K562 (cell line): ENCODE measurements around the gene PKDCC. TPM values are rescaled to one million over a fixed set of nuclear protein-coding genes. Genes with fewer than 3 reads are reported as not detected.

ENCODE experiments used
- ATAC-seq: fragments of 200-7000 bp; cut with Tn5 transposase; 3 replicates; pipeline ENCODE4 v1.9.1; 2020; ENCODE audit warnings: moderate library complexity
- BruUV-seq: library from RNA; stranded (reverse); fragments of 400-500 nt; replicated peaks from 2 replicates; lab custom pipeline; 2021; lab: Mats Ljungman, UMichigan
- CTCF ChIA-PET: fragments of 300-600 bp; formaldehyde crosslinking; extraction: SDS; loops from one replicate; lab custom pipeline; 2021; ENCODE audit warnings: low intra/inter-chr PET ratio; lab: Yijun Ruan, JAX
- POLR2A ChIA-PET: fragments of 300-600, 350-650 bp; sonication (Branson Sonifier 250); formaldehyde crosslinking; extraction: SDS; loops from one replicate; lab custom pipeline; 2021; ENCODE audit warnings: antibody characterized with exemption, inconsistent platforms; lab: Yijun Ruan, JAX
- DNase-seq, 4 experiments: peaks; one replicate each; pipeline versions ENCODE4 v3.0.0 to v3.0.0-alpha.2; 2011 to 2018; ENCODE audit warnings: low spot score in 3 of 4, mixed read lengths in 3 of 4; ENCODE audit errors: extremely low read depth in 1 of 4
- FAIRE-seq: peaks from 2 replicates; lab custom pipeline; 2011; peaks lifted over from hg19 to GRCh38; lab: Jason Lieb, UNC
- H2AFZ ChIP-seq: 2 replicates; pipeline ENCODE4 v1.6.0; 2011; ENCODE audit warnings: low read depth, low read length, control low read depth, inconsistent platforms
- H3K27ac ChIP-seq: fragments of 200-600 bp; 3 replicates; pipeline ENCODE4 v1.8.0; 2011; ENCODE audit warnings: low read depth, mild to moderate bottlenecking, control low read depth, inconsistent platforms, low read length, moderate library complexity, mixed read lengths; ENCODE audit errors: extremely low read depth
- H3K27me3 ChIP-seq, 2 experiments: fragments of 300-600 bp in 1 of 2; 2 replicates in 1 of 2; 3 replicates in 1 of 2; pipeline versions ENCODE4 v1.6.0 to v1.8.0; 2011; ENCODE audit warnings: inconsistent platforms in 2 of 2, low read length in 2 of 2, mild to moderate bottlenecking in 1 of 2, mixed read lengths in 1 of 2, moderate library complexity in 1 of 2; ENCODE audit not compliant: control insufficient read depth in 2 of 2, insufficient read depth in 2 of 2
- H3K36me3 ChIP-seq: fragments of 300-600 bp; 3 replicates; pipeline ENCODE4 v1.8.0; 2011; ENCODE audit warnings: mild to moderate bottlenecking, low read length, inconsistent platforms; ENCODE audit not compliant: control insufficient read depth, insufficient read depth
- H3K4me1 ChIP-seq, 2 experiments: fragments of 200-600 bp in 1 of 2; replicated peaks in 1 of 2; 2 replicates in 1 of 2; 3 replicates in 1 of 2; pipeline versions ENCODE4 v1.5.1 to v1.8.0; 2011; ENCODE audit warnings: inconsistent platforms in 2 of 2, low read length in 2 of 2, mild to moderate bottlenecking in 1 of 2, mixed read lengths in 1 of 2, moderate library complexity in 1 of 2; ENCODE audit not compliant: control insufficient read depth in 2 of 2, insufficient read depth in 2 of 2
- H3K4me2 ChIP-seq: 2 replicates; pipeline ENCODE4 v1.6.1; 2011; ENCODE audit warnings: low read length, control low read depth, inconsistent platforms, mixed read lengths; ENCODE audit not compliant: insufficient read depth
- H3K4me3 ChIP-seq: fragments of 200-600 bp; sonication (generic), shearing (Covaris generic); 2 replicates; pipeline ENCODE4 v1.5.1; 2016; ENCODE audit warnings: control low read depth, inconsistent platforms
- H3K79me2 ChIP-seq: fragments of 200-600 bp; 3 replicates; pipeline ENCODE4 v1.8.0; 2011; ENCODE audit warnings: low read length, inconsistent platforms; ENCODE audit not compliant: control insufficient read depth, insufficient read depth
- H3K9ac ChIP-seq, 2 experiments: 2 replicates each; pipeline versions ENCODE4 v1.6.0 to v1.6.1; 2011; ENCODE audit warnings: low read depth in 2 of 2, low read length in 2 of 2, control low read depth in 1 of 2, inconsistent platforms in 1 of 2, mild to moderate bottlenecking in 1 of 2, mixed read lengths in 1 of 2; ENCODE audit not compliant: insufficient read depth in 1 of 2
- H3K9me1 ChIP-seq: one replicate; pipeline ENCODE4 v1.6.0; 2011; ENCODE audit warnings: inconsistent platforms, mild to moderate bottlenecking, low read length, moderate library complexity; ENCODE audit not compliant: control insufficient read depth, insufficient read depth
- H3K9me3 ChIP-seq: replicated peaks from 2 replicates; pipeline ENCODE4 v1.5.1; 2011; ENCODE audit warnings: low read depth, low read length, inconsistent platforms; ENCODE audit not compliant: control insufficient read depth, insufficient read depth
- H4K20me1 ChIP-seq: replicated peaks from 2 replicates; pipeline ENCODE4 v1.6.1; 2011; ENCODE audit warnings: low read length, inconsistent platforms, mixed read lengths; ENCODE audit not compliant: control insufficient read depth, insufficient read depth
- CREB1 ChIP-seq, 2 experiments: sonication (generic) in 1 of 2; formaldehyde crosslinking in 1 of 2; IDR thresholded peaks; 2 replicates each; pipeline versions ENCODE4 v1.6.1 to v1.8.0; 2012 to 2022; ENCODE audit warnings: inconsistent platforms in 1 of 2, mild to moderate bottlenecking in 1 of 2, missing genetic modification reagents in 1 of 2, moderate library complexity in 1 of 2
- STAG1 ChIP-seq: sonication (generic); formaldehyde crosslinking; IDR thresholded peaks from 2 replicates; pipeline ENCODE4 v1.5.0; 2020; ENCODE audit warnings: missing genetic modification reagents, borderline replicate concordance
- ZNF134 ChIP-seq: fragments of 250-450 bp; sonication (Bioruptor Pico); conservative IDR thresholded peaks from 2 replicates; pipeline ENCODE4 v1.4.0; 2020
- ZNF197 ChIP-seq: fragments of 200-800 bp; sonication (Bioruptor generic); IDR thresholded peaks from 2 replicates; pipeline ENCODE4 v1.6.1; 2016; ENCODE audit warnings: low read depth, missing genetic modification characterization, missing compliant biosample characterization
- ZNF384 ChIP-seq: IDR thresholded peaks from 2 replicates; pipeline ENCODE4 v1.6.1; 2012; ENCODE audit warnings: low read depth, low read length, improper control_type of control experiment
- ZZZ3 ChIP-seq: fragments of 450-650 bp; IDR thresholded peaks from 2 replicates; pipeline ENCODE4 v1.6.1; 2016; ENCODE audit warnings: antibody characterized with exemption, mild to moderate bottlenecking, moderate library complexity
- WGBS: fragments of 100-300 bp; shearing (Covaris generic); methylation state at CpG from one replicate; pipeline ENCODE4 v1.1.6; 2016; ENCODE audit warnings: low coverage, mixed read lengths; ENCODE audit not compliant: insufficient coverage; ENCODE audit errors: missing lambda C conversion rate; 5-methylcytosine and 5-hydroxymethylcytosine counted together
- in situ Hi-C: fragments of 300-500 bp; cut with MboI; formaldehyde crosslinking; loops from 4 replicates; pipeline ENCODE4 v1.15.0; 2018; ENCODE audit warnings: inconsistent platforms, mixed read lengths
- intact Hi-C: fragments of 100-400 bp; cut with micrococcal nuclease; formaldehyde crosslinking; loops from 2 replicates; pipeline ENCODE4 v1.14.2; 2022
- polyA plus RNA-seq, 8 experiments: library from polyadenylated mRNA; depleted of rRNA in 4 of 8; stranded (reverse) in 5 of 8; unstranded in 3 of 8; fragments of >200 nt; fragmentation: Nextera tagmentation in 2 of 8; fragmentation: Illumina TruSeq in 1 of 8; extraction: Ambion mirVana in 2 of 8; extraction: Trizol in 1 of 8; gene quantifications; 2 replicates each; pipeline versions ENCODE4 v1.2.1 to v1.2.3, GENCODE V29; 2011 to 2014; ENCODE audit warnings: inconsistent platforms in 1 of 8, missing spikeins in 1 of 8
- total RNA-seq, 7 experiments: library from RNA; depleted of rRNA in 6 of 7; stranded (reverse); fragments of >200 nt in 6 of 7; fragmentation: Illumina TruSeq in 2 of 7; extraction: Trizol in 2 of 7; gene quantifications; 2 replicates each; pipeline versions ENCODE4 v1.2.1 to v1.2.3, GENCODE V29; 2011 to 2021; ENCODE audit warnings: low replicate concordance in 1 of 7
- TF ChIP-seq, protein P1 (sequence below): fragments of 450-650 bp; IDR thresholded peaks from 2 replicates; pipeline ENCODE4 v1.6.1; 2016; ENCODE audit warnings: low read depth, mild to moderate bottlenecking, moderate library complexity

Gene PKDCC
- total and polyA plus RNA-seq, 9 of the 15 experiments (the other 6 are each of a cell fraction or from before 2014, with no cell fraction given) = 0.62 to 14.8 (median 1.3) TPM; not detected in 2

DNA sequence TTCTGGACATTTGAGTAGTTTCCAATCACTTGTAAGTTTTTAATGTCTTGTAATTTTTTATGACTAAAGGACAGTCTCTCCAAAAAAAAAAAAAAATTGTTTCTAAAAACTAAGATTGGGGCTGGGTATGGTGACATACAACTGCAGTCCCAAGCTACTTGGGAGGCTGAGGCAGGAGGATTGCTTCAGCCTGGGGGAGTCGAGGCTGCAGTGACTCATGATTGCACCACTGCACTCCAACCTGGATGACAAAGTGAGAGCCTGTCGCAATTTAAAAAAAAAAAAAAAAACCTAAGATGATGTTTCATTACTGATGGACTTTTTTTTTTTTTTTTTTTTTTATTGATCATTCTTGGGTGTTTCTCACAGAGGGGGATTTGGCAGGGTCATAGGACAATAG lies 34.4 kb upstream of the PKDCC start:
- 0% methylated on average over 1 of the region's 2 CpGs for WGBS
- Histone ChIP-seq H3K36me3 (no peaks in the 10 kb centered on the region), H3K4me1 (no peaks in the 10 kb centered on the region), H3K4me3 (no peak overlapping the region), H2AFZ (no peak overlapping the region), H3K27ac (no peak overlapping the region), H3K4me2 (no peak overlapping the region), H3K9me3 (no peaks in the 10 kb centered on the region), H4K20me1 (no peaks in the 10 kb centered on the region), H3K27me3 (peaks cover 0 to 4% of the 10 kb centered on the region in 2 experiments; a peak in 2 of 5 replicates), H3K9me1 (no peaks in the 10 kb centered on the region), H3K9ac (no peak overlapping the region), H3K79me2 (no peaks in the 10 kb centered on the region)
- BruUV-seq = no TSS peak
- no peak for FAIRE-seq
- 0 out of 2 replicates have a peak, but pooled peaks have one; percentile 7 for TF ChIP-seq ZNF384
- TF ChIP-seq ZNF134 (CRISPR knock-in tag) = no peak
- POLR2A ChIA-PET = interaction anchor here (0.6 kb wide), 1 partner anchor 12 kb away, joined by 3 read pairs; no protein-coding TSS in a partner anchor
- CTCF ChIA-PET = no interaction called here
- no peak for DNase-seq
- intact Hi-C loops = no loop called here
- ATAC-seq = no peak
- in situ Hi-C loops = no loop called here

DNA sequence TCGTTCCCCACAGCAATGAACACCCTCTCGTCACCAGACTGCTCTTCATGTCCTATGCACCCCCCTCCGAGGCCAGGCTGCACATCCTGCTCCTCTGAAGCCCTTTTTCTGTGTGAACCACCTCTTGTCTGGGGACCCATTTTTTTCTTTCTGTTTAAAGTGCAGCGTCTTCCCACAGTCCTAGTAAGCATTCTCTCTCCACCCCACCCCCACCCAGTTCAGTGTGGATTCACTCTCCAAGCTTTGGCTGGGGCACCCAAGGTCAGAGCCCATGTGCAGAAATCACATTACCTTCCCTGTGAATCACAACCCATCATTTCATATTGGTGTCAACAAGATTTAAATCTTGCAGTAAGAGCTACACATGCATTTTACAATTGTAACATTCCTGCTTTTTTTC lies 26.4 kb upstream of the PKDCC start:
- Histone ChIP-seq H3K36me3 (no peaks in the 10 kb centered on the region), H3K27me3 (peaks cover 0 to 8% of the 10 kb centered on the region in 2 experiments; a peak in 2 of 5 replicates), H2AFZ (no peak overlapping the region), H3K4me3 (no peak overlapping the region), H3K4me1 (no peaks in the 10 kb centered on the region), H3K9ac (no peak overlapping the region), H3K9me3 (no peaks in the 10 kb centered on the region), H4K20me1 (no peaks in the 10 kb centered on the region), H3K27ac (no peak overlapping the region), H3K9me1 (no peaks in the 10 kb centered on the region), H3K79me2 (no peaks in the 10 kb centered on the region), H3K4me2 (no peak overlapping the region)
- DNase-seq = no peak
- no peak for ATAC-seq
- intact Hi-C loops (no loop called here), in situ Hi-C loops (no loop called here)
- no peak for FAIRE-seq
- 0% methylated on average over 2 of the region's 4 CpGs for WGBS
- no peak for TF ChIP-seq STAG1 (CRISPR knock-in tag)
- no peak for TF ChIP-seq ZNF197 (CRISPR knock-in tag)
- TF ChIP-seq, protein P1, sequence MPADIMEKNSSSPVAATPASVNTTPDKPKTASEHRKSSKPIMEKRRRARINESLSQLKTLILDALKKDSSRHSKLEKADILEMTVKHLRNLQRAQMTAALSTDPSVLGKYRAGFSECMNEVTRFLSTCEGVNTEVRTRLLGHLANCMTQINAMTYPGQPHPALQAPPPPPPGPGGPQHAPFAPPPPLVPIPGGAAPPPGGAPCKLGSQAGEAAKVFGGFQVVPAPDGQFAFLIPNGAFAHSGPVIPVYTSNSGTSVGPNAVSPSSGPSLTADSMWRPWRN = no peak
- no peak for TF ChIP-seq ZZZ3
- TF ChIP-seq CREB1 (IDR thresholded peaks at IDR 0.05) = no peak
- no peak for TF ChIP-seq CREB1 (CRISPR knock-in tag; IDR thresholded peaks at IDR 0.05)
- BruUV-seq = no TSS peak
- POLR2A ChIA-PET = no interaction called here
- CTCF ChIA-PET = no interaction called here
